Neuronal stem cell (in vitro differentiated cells): ENCODE results near the gene ARMH2.

Experiments
- DNase-seq: peaks from one replicate; pipeline ENCODE4 v3.0.0-alpha.2; 2013; ENCODE audit warnings: low spot score
- H2AFZ ChIP-seq: one replicate; pipeline ENCODE4 v1.6.1; 2013; ENCODE audit warnings: mild to moderate bottlenecking, low read length, inconsistent platforms
- H2AK5ac ChIP-seq: 2 replicates; pipeline ENCODE4 v1.6.1; 2013; ENCODE audit warnings: low read depth, mild to moderate bottlenecking, inconsistent platforms, low read length, moderate library complexity, mixed read lengths
- H2BK120ac ChIP-seq: 2 replicates; pipeline ENCODE4 v1.6.1; 2013; ENCODE audit warnings: low read depth, mild to moderate bottlenecking, inconsistent platforms, low read length, moderate library complexity, mixed read lengths
- H2BK12ac ChIP-seq: one replicate; pipeline ENCODE4 v1.6.1; 2013; ENCODE audit warnings: low read length, inconsistent platforms
- H2BK15ac ChIP-seq: 2 replicates; pipeline ENCODE4 v1.6.1; 2013; ENCODE audit warnings: mild to moderate bottlenecking, low read length, inconsistent platforms, mixed read lengths
- H2BK5ac ChIP-seq: one replicate; pipeline ENCODE4 v1.6.1; 2013; ENCODE audit warnings: inconsistent platforms, mild to moderate bottlenecking, low read length, moderate library complexity
- H3K14ac ChIP-seq: one replicate; pipeline ENCODE4 v1.6.1; 2013; ENCODE audit warnings: low read length, inconsistent platforms
- H3K18ac ChIP-seq: 2 replicates; pipeline ENCODE4 v1.6.1; 2013; ENCODE audit warnings: low read length, inconsistent platforms
- H3K23ac ChIP-seq: 2 replicates; pipeline ENCODE4 v1.6.1; 2013; ENCODE audit warnings: low read depth, mild to moderate bottlenecking, mixed read lengths, low read length, inconsistent platforms; ENCODE audit not compliant: poor library complexity
- H3K27ac ChIP-seq: replicated peaks from 3 replicates; pipeline ENCODE4 v1.5.1; 2013; ENCODE audit warnings: low read length, inconsistent platforms
- H3K27me3 ChIP-seq, 3 experiments: 2 replicates each; pipeline ENCODE4 v1.6.1; 2013; ENCODE audit warnings: low read length in 3 of 3, mild to moderate bottlenecking in 2 of 3, inconsistent platforms in 1 of 3, low read depth in 1 of 3, mixed read lengths in 1 of 3, moderate library complexity in 1 of 3; ENCODE audit not compliant: control insufficient read depth in 3 of 3, insufficient read depth in 3 of 3
- H3K36me3 ChIP-seq, 2 donors: replicated peaks in 1 of 2; 2 replicates each; pipeline ENCODE4 v1.6.1; 2013; ENCODE audit warnings: low read length in 2 of 2; ENCODE audit not compliant: control insufficient read depth in 2 of 2, insufficient read depth in 2 of 2
- H3K4ac ChIP-seq: 2 replicates; pipeline ENCODE4 v1.6.1; 2013; ENCODE audit warnings: inconsistent platforms, mild to moderate bottlenecking, low read length, moderate library complexity
- H3K4me1 ChIP-seq, 2 donors: 1 replicate in 1 of 2; 2 replicates in 1 of 2; pipeline ENCODE4 v1.6.1; 2013; ENCODE audit warnings: low read length in 2 of 2, low read depth in 1 of 2; ENCODE audit not compliant: control insufficient read depth in 2 of 2, insufficient read depth in 1 of 2
- H3K4me2 ChIP-seq: one replicate; pipeline ENCODE4 v1.6.1; 2013; ENCODE audit warnings: mild to moderate bottlenecking, low read length, inconsistent platforms; ENCODE audit not compliant: insufficient read depth, poor library complexity, severe bottlenecking
- H3K4me3 ChIP-seq, 2 donors: 2 replicates each; pipeline ENCODE4 v1.5.1; 2013; ENCODE audit warnings: low read length in 2 of 2, mild to moderate bottlenecking in 2 of 2, inconsistent platforms in 1 of 2, moderate library complexity in 1 of 2
- H3K79me1 ChIP-seq: one replicate; pipeline ENCODE4 v1.6.1; 2013; ENCODE audit warnings: low read depth, mild to moderate bottlenecking, inconsistent platforms, low read length, moderate library complexity
- H3K9ac ChIP-seq: one replicate; pipeline ENCODE4 v1.6.1; 2013; ENCODE audit warnings: mild to moderate bottlenecking, low read depth, low read length, inconsistent platforms; ENCODE audit not compliant: poor library complexity
- H3K9me3 ChIP-seq, 2 donors: replicated peaks in 1 of 2; 2 replicates each; pipeline versions ENCODE3 to v1.6.1; 2013; ENCODE audit warnings: low read length in 2 of 2, mild to moderate bottlenecking in 2 of 2, inconsistent platforms in 1 of 2, low read depth in 1 of 2, mixed read lengths in 1 of 2, moderate library complexity in 1 of 2; ENCODE audit not compliant: control insufficient read depth in 2 of 2, insufficient read depth in 1 of 2
- H4K8ac ChIP-seq: one replicate; pipeline ENCODE4 v1.6.1; 2013; ENCODE audit warnings: low read depth, mild to moderate bottlenecking, inconsistent platforms, low read length, moderate library complexity
- H4K91ac ChIP-seq: one replicate; pipeline ENCODE4 v1.6.1; 2013; ENCODE audit warnings: low read length, low read depth, mild to moderate bottlenecking, inconsistent platforms; ENCODE audit not compliant: poor library complexity
- WGBS, 2 donors: extraction: QIAGEN DNeasy Blood & Tissue Kit; methylation state at CpG; one replicate each; pipeline ENCODE4 v1.1.7; 2013; ENCODE audit warnings: missing lambda C conversion rate in 2 of 2, mixed read lengths in 1 of 2; ENCODE audit not compliant: insufficient read length in 2 of 2, insufficient replicate concordance in 1 of 2; ENCODE audit errors: extremely low coverage in 2 of 2; 5-methylcytosine and 5-hydroxymethylcytosine counted together

Gene ARMH2

DNA sequence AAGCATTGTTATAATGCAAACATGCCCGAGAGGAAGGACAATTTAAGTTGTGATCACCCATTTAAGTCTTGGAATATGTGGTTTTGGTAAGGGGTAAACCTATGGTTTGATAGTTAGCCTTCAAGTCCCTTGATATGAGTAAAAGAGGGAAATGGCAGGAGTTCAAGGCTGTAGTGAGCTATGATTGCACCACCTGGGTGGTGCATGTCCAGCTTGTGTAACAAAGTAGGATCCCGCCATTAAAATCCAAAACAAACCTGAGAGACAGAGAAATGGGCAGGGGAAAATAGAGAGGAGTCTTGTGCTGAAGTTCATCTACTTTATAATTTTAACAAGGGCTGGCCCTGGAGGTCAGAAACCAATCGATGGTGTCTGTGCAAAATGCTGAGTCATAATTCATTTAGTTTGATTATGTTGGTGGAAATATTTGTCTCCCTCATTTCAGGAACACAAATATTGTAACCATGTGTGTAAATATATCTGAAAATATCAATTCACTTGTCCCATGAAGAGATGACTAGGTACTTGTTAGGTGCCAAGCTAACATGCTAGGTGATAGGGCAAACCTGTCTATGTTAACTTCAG lies 23.2 kb upstream of the ARMH2 start:
- no CpG with 5 or more reads among the region's 3 CpGs for WGBS, 2 donors
- Histone ChIP-seq H3K9ac (no peak overlapping the region), H2BK15ac (no peak overlapping the region), H2AK5ac (no peak overlapping the region), H2BK12ac (no peak overlapping the region), H2AFZ (no peak overlapping the region), H3K4me3 (no peak overlapping the region), H3K4me1 (no peaks in the 10 kb centered on the region), H3K14ac (no peak overlapping the region), H2BK5ac (no peak overlapping the region), H3K4ac (no peak overlapping the region), H3K27ac (no peak overlapping the region), H3K23ac (no peak overlapping the region), H3K36me3 (peaks cover 0 to 24% of the 10 kb centered on the region in 2 donors), H4K91ac (no peak overlapping the region), H4K8ac (no peak overlapping the region), H3K79me1 (no peaks in the 10 kb centered on the region), H2BK120ac (no peak overlapping the region), H3K9me3 (no peaks in the 10 kb centered on the region), H3K27me3 (no peaks in the 10 kb centered on the region), H3K4me2 (no peak overlapping the region), H3K18ac (no peak overlapping the region)
- DNase-seq, result no peak

- Histone ChIP-seq H3K9me3 (no peaks in the 10 kb centered on the region), H3K27me3 (no peaks in the 10 kb centered on the region), H3K9ac (no peak overlapping the region), H2AK5ac (no peak overlapping the region), H2BK12ac (no peak overlapping the region), H2BK5ac (no peak overlapping the region), H3K4me1 (no peaks in the 10 kb centered on the region), H3K4ac (no peak overlapping the region), H3K4me2 (no peak overlapping the region), H2BK15ac (no peak overlapping the region), H3K18ac (no peak overlapping the region), H3K79me1 (no peaks in the 10 kb centered on the region), H3K4me3 (no peak overlapping the region), H3K27ac (no peak overlapping the region), H3K14ac (no peak overlapping the region), H3K23ac (no peak overlapping the region), H2BK120ac (no peak overlapping the region), H4K8ac (no peak overlapping the region), H3K36me3 (peaks cover 0 to 5% of the 10 kb centered on the region in 2 donors), H2AFZ (no peak overlapping the region), H4K91ac (no peak overlapping the region)
- no CpG with 5 or more reads among the region's 2 CpGs for whole genome bisulfite sequencing, 2 donors
- no peak for DNase-seq
Measured at GRCh38 chr6:24818346-24818745, 19.6 kb upstream of the ARMH2 start.

- Histone ChIP-seq H3K23ac (no peak overlapping the region), H3K79me1 (no peaks in the 10 kb centered on the region)
Measured at GRCh38 chr6:24809728-24810127, 11.0 kb upstream of the ARMH2 start.

GRCh38 chr6:24807584-24807983 lies 8.9 kb upstream of the ARMH2 start:
- H2BK120ac ChIP-seq, result no peak overlapping the region
- no peak overlapping the region for H3K14ac ChIP-seq
- no peak overlapping the region for H3K18ac ChIP-seq
- no peak overlapping the region for H2BK5ac ChIP-seq
- no peak overlapping the region for H3K4me2 ChIP-seq
- no peak overlapping the region for H3K27ac ChIP-seq
- H3K79me1 ChIP-seq, result no peaks in the 10 kb centered on the region
- H2AK5ac ChIP-seq, result no peak overlapping the region
- no peak overlapping the region for H2BK12ac ChIP-seq
- H2BK15ac ChIP-seq, result no peak overlapping the region
- H2AFZ ChIP-seq, result no peak overlapping the region
- H3K9me3 ChIP-seq, result no peaks in the 10 kb centered on the region
- H3K9ac ChIP-seq, result no peak overlapping the region
- peaks cover 0 to 27% of the 10 kb centered on the region in 2 donors for H3K36me3 ChIP-seq
- no peak overlapping the region for H3K4ac ChIP-seq
- no peaks in the 10 kb centered on the region for H3K27me3 ChIP-seq
- no CpG with 5 or more reads among the region's 3 CpGs for WGBS, 2 donors
- no peak overlapping the region for H3K4me3 ChIP-seq
- H3K4me1 ChIP-seq, result no peaks in the 10 kb centered on the region
- DNase-seq, result no peak
- no peak overlapping the region for H4K91ac ChIP-seq
- no peak overlapping the region for H4K8ac ChIP-seq
- H3K23ac ChIP-seq, result no peak overlapping the region

More at GRCh38 chr6:24809728-24810127, 11.0 kb upstream of the ARMH2 start:
- no CpG with 5 or more reads among the region's 3 CpGs for WGBS, 2 donors
- Histone ChIP-seq H3K18ac (no peak overlapping the region), H3K4me2 (no peak overlapping the region), H2BK15ac (no peak overlapping the region), H4K91ac (no peak overlapping the region), H3K9me3 (no peaks in the 10 kb centered on the region), H2AFZ (no peak overlapping the region), H3K4ac (no peak overlapping the region), H3K27ac (no peak overlapping the region), H3K14ac (no peak overlapping the region), H2BK120ac (no peak overlapping the region), H3K9ac (no peak overlapping the region), H2AK5ac (no peak overlapping the region), H2BK12ac (no peak overlapping the region), H2BK5ac (no peak overlapping the region), H3K36me3 (peaks cover 0 to 27% of the 10 kb centered on the region in 2 donors), H4K8ac (no peak overlapping the region), H3K27me3 (no peaks in the 10 kb centered on the region), H3K4me1 (no peaks in the 10 kb centered on the region), H3K4me3 (no peak overlapping the region)
- no peak for DNase-seq
